GM19397 (cell line): ENCODE data around the gene ITGAX.

Experiments
- ATAC-seq: cut with Tn5 transposase; IDR thresholded peaks from one replicate; pipeline ENCODE4 v1.9.1; 2021; ENCODE audit warnings: mild to moderate bottlenecking, moderate library complexity; ENCODE audit not compliant: unreplicated experiment

The ITGAX gene

DNA sequence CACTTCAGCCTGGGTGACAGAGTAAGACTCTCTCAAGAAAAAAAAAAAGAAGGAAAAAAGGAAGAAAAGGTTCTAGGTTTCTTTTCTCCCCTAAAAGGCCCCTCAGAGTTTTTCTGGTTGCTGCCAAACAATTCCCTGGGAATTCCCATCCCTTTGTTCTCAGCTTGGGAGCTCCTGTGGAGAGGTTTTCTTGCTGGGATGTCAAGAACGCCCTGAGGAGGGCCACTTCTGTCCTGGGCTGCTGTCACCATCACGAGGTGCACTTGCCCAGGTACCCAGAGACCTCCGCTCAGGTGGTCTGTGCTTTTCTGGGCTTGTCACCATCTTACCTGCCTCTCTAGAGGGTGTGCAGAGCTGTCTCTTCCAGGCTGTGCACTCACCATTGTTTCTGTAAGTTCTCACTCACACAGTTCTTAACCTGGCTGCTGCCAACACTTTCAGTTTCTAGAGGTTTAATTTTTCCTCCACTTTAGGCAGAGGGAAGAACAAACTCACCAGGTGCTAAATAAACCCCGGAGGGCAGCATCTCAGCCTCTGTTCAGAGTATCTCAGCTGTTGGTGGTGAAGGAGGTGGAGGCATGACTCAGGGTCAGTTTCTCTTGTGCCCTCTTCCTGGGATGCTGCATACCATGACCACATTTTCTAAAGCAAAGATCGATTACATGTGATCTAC lies 75.5 kb downstream of the ITGAX start:
- no peak for ATAC-seq
